GM20000 (cell line): ENCODE measurements around the gene PDE6G.

Experiments
- DNase-seq: peaks from one replicate; pipeline ENCODE4 v3.0.0; 2012; ENCODE audit warnings: low spot score
- TF ChIP-seq, protein P1 (sequence below): IDR thresholded peaks from 2 replicates; pipeline ENCODE4 v1.5.1; 2012; ENCODE audit warnings: mild to moderate bottlenecking, control low read depth; ENCODE audit errors: extremely low read depth, missing control alignments

Gene PDE6G

GRCh38 chr17:81640011-81640410, 16.3 kb downstream of the PDE6G start:
- TF ChIP-seq, protein P1, sequence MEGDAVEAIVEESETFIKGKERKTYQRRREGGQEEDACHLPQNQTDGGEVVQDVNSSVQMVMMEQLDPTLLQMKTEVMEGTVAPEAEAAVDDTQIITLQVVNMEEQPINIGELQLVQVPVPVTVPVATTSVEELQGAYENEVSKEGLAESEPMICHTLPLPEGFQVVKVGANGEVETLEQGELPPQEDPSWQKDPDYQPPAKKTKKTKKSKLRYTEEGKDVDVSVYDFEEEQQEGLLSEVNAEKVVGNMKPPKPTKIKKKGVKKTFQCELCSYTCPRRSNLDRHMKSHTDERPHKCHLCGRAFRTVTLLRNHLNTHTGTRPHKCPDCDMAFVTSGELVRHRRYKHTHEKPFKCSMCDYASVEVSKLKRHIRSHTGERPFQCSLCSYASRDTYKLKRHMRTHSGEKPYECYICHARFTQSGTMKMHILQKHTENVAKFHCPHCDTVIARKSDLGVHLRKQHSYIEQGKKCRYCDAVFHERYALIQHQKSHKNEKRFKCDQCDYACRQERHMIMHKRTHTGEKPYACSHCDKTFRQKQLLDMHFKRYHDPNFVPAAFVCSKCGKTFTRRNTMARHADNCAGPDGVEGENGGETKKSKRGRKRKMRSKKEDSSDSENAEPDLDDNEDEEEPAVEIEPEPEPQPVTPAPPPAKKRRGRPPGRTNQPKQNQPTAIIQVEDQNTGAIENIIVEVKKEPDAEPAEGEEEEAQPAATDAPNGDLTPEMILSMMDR = no peak
- DNase-seq = no peak

DNA sequence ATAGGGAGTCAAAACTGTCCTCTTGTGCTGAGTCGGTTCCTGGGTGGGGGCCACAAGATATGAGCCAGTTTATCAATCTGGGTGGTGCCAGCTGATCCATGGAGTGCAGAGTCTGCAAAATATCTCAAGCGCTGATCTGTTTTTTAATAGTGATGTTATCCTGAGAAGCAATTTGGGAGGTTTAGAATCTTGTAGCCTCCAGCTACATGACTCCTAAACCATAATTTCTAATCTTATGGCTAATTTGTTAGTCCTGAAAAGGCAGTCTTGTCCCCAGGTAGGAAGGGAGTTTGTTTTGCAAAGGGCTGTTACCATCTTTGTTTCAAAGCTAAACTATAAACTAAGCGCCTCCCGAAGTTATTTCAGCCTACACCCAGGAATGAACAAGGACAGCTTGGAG, 17.7 kb downstream of the PDE6G start:
- DNase-seq = no peak
- TF ChIP-seq, protein P1 = no peak

DNA sequence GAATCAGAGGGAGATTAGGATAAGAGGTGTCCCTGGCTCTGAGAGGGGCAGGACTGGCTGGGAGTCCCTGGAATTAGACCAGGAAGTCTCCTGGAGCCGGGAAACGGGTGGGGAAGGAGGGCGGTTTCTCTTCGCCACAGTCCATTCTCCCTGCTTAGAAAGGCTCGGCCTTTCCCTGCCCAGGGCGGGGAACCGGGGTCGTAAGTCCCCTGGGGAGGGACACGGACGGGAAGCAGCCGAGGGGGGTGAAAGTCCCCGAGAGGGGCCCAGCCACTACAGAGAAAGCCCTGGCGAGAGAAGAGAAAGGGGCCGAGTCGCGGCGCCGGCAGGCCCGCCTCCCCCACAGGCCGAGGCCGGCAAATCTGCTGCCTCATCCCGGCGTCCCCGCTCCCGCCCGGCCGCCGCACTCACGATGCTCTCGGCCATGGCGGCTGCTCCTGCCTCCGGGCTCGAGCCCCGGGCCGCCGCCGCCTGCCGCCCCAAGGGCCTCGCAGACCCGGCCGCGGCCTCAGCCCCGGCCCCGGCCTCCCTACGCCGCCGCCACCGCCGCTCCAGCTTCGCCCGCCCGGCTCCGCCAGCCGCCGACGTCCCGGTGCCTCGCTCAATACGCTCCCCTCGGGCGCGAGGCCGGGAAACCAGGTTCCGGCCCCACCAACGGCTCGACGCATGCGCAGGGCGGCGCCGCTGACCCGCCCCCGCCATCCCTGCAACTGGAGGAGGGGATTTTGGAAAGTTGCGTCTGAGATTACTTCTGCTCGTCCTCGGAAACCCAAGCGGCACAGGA, 19.6 kb downstream of the PDE6G start, which contains the start of the genes NPLOC4 and TSPAN10:
TSS of gene NPLOC4 (minus strand) at position 608 of the 784 bp plus-strand sequence. CDS start at position 426, 182 bp downstream.
TSS of gene TSPAN10 (plus strand) at position 692 of the 784 bp plus-strand sequence. CDS start 5,217 bp downstream, outside the sequence.
- TF ChIP-seq, protein P1 = no peak
- DNase-seq = peak; percentile 99

- TF ChIP-seq, protein P1 = no peak
- no peak for DNase-seq
Measured at GRCh38 chr17:81635973-81636504, 20.3 kb downstream of the PDE6G start.

- TF ChIP-seq, protein P1 = no peak
Measured at GRCh38 chr17:81635431-81635830, 20.9 kb downstream of the PDE6G start.

GRCh38 chr17:81631482-81631881, 24.9 kb downstream of the PDE6G start:
- no peak for DNase-seq

More at GRCh38 chr17:81635431-81635830, 20.9 kb downstream of the PDE6G start:
- DNase-seq = no peak

DNA sequence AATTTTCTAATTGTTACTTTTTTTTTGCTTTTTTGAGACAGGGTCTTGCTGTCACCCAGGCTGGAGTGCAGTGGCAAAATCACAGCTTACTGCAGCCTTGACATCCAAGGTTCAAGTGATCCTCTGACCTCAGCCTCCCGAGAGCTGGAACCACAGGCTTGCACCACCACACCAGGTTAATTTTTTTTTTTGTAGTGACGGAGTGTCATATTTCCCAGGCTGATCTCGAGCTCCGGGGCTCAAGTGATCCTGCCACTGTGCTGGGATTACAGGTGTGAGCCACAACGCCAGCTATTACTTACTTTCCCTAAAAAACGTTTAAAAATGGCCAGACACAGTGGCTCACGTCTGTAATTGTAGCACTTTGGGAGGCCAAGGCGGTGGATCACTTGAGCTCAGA, 26.1 kb downstream of the PDE6G start:
- TF ChIP-seq, protein P1 = no peak
- no peak for DNase-seq

More at GRCh38 chr17:81631482-81631881, 24.9 kb downstream of the PDE6G start:
- TF ChIP-seq, protein P1 = no peak
